ENCODE measurements around the gene SON. TPM values are rescaled to one million over a fixed set of nuclear protein-coding genes. Genes with fewer than 3 reads are reported as not detected.
A peak's percentile ranks its signal among the peaks of the same experiment; 100 is the strongest.
"Not testable (repeated sequence)": the region's sequence is repeated elsewhere in the genome, so short reads cannot be mapped to it uniquely, and the experiment has no call there.

The SON gene, protein sequence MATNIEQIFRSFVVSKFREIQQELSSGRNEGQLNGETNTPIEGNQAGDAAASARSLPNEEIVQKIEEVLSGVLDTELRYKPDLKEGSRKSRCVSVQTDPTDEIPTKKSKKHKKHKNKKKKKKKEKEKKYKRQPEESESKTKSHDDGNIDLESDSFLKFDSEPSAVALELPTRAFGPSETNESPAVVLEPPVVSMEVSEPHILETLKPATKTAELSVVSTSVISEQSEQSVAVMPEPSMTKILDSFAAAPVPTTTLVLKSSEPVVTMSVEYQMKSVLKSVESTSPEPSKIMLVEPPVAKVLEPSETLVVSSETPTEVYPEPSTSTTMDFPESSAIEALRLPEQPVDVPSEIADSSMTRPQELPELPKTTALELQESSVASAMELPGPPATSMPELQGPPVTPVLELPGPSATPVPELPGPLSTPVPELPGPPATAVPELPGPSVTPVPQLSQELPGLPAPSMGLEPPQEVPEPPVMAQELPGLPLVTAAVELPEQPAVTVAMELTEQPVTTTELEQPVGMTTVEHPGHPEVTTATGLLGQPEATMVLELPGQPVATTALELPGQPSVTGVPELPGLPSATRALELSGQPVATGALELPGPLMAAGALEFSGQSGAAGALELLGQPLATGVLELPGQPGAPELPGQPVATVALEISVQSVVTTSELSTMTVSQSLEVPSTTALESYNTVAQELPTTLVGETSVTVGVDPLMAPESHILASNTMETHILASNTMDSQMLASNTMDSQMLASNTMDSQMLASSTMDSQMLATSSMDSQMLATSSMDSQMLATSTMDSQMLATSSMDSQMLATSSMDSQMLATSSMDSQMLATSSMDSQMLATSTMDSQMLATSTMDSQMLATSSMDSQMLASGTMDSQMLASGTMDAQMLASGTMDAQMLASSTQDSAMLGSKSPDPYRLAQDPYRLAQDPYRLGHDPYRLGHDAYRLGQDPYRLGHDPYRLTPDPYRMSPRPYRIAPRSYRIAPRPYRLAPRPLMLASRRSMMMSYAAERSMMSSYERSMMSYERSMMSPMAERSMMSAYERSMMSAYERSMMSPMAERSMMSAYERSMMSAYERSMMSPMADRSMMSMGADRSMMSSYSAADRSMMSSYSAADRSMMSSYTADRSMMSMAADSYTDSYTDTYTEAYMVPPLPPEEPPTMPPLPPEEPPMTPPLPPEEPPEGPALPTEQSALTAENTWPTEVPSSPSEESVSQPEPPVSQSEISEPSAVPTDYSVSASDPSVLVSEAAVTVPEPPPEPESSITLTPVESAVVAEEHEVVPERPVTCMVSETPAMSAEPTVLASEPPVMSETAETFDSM (N-terminal part only)
- 100 to 1,000 TPM; 170 to 275 (median 224) TPM for polyA plus RNA-seq (ENCODE audit: insufficient read length in 10 of 10)
- long read RNA-seq, donor 1, transcript SON-219 (4 exons, 995 nt): major isoform, 6 of 124 reads
- long read RNA-seq, donor 1, partial matches to known transcripts: 112 of 124 reads
- long read RNA-seq, donor 1, other reads (novel, unspliced or antisense): 0 of 124 reads
- long read RNA-seq, donor 2, full-length matches to known transcripts: 8 of 62 reads
- long read RNA-seq, donor 2, partial matches to known transcripts: 54 of 62 reads
- long read RNA-seq, donor 2, other reads (novel, unspliced or antisense): 0 of 62 reads
- long read RNA-seq, donor 3: 0 reads
- long read RNA-seq, donor 4, full-length matches to known transcripts: 11 of 63 reads
- long read RNA-seq, donor 4, partial matches to known transcripts: 52 of 63 reads
- long read RNA-seq, donor 4, other reads (novel, unspliced or antisense): 0 of 63 reads
- long read RNA-seq, donor 5, full-length matches to known transcripts: 14 of 137 reads
- long read RNA-seq, donor 5, partial matches to known transcripts: 123 of 137 reads
- long read RNA-seq, donor 5, other reads (novel, unspliced or antisense): 0 of 137 reads
- long read RNA-seq, donor 6, transcript SON-219 (4 exons, 995 nt): major isoform, 13 of 128 reads
- long read RNA-seq, donor 6, partial matches to known transcripts: 111 of 128 reads
- long read RNA-seq, donor 6, other reads (novel, unspliced or antisense): 0 of 128 reads
- long read RNA-seq, donor 7, full-length matches to known transcripts: 29 of 134 reads
- long read RNA-seq, donor 7, partial matches to known transcripts: 105 of 134 reads
- long read RNA-seq, donor 7, other reads (novel, unspliced or antisense): 0 of 134 reads
- long read RNA-seq, donor 8, full-length matches to known transcripts: 9 of 106 reads
- long read RNA-seq, donor 8, partial matches to known transcripts: 97 of 106 reads
- long read RNA-seq, donor 8, other reads (novel, unspliced or antisense): 0 of 106 reads
- long read RNA-seq, donor 9, partial matches to known transcripts: 20 of 20 reads
- long read RNA-seq, donor 9, other reads (novel, unspliced or antisense): 0 of 20 reads

DNA sequence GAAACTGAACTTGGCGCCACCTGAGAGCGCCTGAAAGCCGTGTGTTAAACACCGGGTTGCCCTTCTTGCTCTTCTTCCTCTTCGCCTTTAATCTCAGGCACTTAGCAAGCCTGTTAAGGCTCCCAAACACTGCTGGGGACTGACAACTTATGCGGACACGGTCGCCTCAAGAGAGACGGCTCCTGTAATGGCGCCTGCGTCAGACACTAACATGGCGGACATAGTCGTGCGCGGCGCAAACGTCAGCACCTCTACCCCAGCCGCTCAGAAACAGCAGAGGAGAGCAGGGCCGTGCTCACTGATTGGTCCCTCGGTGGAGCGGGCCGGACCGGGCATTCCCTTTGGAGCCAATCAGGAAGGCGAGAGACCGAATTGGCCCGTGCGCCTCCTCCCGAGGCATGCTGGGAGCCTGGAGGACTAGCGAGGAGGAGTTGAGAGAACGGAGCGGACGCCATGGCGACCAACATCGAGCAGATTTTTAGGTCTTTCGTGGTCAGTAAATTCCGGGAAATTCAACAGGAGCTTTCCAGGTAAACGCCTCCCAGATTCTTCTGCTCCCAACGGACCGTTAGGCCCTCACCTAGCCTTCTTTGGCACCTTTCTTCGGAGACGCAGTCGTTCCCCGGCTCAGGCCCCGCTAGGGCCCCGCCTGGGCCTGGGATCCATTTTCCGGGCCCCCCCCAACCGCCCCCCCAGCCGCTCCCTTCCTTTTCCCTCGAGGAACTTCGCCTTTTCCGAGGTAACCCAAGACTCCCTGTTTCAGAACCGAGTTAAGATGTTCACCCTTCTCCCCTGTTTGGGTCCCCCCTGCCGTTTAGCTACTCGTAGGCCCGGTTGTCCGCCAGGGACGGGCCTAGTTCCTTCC lies at the start of gene SON:
SON (plus strand) TSS at position 399 of the 865 bp plus-strand sequence; CDS start at position 454, 55 bp downstream.
- DNase-seq: peak; percentile 99

DNA sequence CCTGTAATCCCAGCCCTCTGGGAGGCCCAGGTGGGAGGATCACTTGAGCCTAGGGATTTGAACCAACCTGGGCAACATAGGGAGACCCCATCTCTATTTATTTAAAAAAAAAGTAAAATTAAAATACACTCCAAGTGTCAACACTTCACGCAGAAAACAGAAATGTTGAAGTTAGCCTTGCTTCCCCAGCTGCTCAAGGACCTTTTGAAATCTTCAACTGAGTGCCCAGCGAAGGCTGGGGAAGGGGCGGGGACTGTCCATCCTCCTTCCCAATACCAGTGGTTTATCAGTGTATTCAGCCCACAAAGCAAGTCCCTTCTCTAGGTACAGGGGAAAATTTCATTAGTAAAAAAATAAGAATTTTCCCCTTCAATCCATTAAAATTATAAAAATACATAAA lies 49.1 kb upstream of the SON start:
- no peak for DNase-seq

DNA sequence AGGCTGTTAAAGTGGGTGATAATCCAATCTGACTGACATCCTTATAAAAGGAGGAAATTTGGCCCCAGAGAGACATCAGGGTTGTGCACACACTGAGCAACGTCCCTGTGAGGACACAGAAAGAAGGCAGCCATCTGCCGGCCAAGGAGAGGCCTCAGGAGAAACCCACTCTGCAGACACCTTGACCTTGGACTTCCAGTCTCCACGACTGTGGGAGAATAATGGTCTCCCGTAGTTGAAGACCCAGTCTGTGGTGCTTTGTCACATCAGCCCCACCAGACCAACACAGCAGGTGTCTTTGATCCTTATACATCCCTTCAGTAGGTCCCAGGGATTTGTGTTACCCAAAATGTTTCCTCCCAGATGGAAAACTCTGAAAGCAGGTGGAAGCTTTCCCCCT lies 47.1 kb upstream of the SON start:
- DNase-seq: no peak

DNA sequence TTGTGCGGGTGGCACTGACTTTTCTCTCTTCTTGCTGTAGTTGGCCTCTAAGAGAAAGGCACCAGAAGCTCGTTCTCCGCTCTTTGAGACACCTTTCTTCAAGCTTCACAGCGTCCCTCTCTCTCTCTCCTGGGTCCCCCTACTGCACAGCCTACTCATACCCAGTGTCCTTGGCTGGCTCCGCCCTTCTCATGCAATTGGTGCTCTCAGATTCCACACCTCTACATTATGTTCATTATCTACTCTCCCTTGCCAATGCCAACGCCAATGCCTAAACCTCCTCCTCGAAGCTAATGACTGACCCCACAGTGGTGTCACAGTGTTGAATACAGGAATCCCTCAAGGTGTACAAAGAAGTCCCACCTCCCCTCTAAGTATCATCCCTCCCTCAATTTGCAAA lies 46.5 kb upstream of the SON start:
- DNase-seq: no peak

DNA sequence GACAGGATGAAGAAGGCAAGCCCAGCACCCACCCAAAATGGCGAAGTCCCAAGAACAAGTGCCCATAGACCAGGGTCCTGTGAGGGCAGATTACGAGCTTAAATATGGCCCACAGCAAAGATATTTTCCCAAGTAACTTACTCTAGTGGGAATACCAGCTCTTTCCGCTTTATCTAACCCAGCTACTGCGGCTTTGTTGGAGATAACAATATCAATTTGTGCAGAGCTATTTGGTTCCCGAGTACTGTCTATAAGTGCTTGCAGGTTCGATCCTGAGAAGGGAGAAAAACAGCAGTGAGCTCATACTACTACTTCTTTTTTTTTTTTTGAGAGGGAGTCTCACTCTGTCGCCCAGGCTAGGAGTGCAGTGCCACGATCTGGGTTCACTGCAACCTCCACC lies 37.0 kb upstream of the SON start:
- no peak for DNase-seq

DNA sequence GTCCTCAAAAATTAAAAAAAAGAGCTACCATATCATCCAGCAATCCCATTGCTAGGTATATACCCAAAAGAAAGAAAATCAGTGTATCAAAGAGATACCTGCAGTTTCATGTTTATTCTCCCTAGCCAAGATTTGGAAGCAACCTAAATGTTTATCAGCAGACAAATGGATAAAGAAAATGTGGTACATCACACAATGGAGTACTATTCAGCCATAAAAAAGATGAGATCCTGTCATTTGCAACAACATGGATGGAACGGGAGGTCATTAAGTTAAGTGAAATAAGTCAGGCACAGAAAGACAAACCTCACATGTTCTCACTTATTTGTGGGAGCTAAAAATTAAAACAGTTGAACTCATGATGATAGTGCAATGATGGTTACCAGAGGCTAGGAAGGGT lies 35.8 kb upstream of the SON start:
- DNase-seq: not testable (repeated sequence)

DNA sequence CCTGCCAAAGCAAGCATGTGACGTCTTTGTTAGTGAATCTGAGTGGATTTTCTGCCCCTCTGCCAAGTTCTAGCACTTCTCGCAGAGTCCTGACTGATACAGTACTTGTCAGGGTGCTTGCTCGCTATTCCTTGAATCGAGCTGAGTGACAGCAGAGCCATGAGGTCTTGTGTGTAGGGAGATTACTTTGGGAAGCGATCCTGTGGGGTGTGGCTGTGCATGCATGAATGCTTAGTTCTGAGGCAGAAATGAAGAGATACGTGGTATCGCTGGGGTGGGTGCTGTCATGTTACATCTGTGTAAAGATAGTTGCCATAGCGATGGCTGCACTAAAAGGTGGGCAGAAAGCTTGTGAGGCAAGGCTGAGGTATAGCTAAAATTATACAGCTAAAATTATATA lies 32.0 kb upstream of the SON start:
- no peak for DNase-seq

DNA sequence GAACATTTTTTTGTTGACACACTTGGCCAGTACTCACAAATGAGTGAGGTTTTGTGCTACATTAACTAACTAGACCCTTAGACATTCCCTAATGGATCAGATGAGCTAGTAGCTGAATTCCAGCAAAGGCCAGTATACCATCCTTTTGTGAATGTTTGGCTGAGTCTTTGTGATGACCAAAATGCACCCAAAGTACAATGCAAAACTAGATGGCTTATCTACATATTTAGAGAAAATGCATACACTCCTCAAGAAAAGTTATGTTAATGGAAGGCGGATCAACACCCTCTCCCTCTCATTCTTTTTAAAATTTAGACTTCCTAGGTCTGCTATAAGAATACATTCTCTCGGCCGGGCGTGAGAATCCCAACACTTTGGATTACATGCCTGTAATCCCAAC lies 31.2 kb upstream of the SON start:
- DNase-seq: no peak

DNA sequence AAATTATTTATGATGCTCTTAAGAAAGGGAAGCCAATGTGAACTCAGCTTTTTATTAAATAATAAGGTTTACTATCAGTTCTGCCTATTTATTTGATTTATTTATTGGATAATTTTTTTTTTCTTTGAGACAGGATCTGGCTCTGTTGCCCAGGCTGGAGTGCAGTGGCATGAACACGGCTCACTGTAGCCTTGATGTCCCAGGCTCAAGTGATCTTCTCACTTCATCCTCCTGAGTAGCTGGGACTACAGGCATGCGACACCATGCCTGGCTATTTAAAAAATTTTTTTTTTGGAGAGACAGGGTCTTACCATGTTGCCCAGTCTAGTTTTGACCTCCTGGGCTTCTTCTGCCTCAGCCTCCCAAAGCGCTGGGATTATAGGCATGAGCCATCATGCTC lies 30.4 kb upstream of the SON start:
- no peak for DNase-seq

DNA sequence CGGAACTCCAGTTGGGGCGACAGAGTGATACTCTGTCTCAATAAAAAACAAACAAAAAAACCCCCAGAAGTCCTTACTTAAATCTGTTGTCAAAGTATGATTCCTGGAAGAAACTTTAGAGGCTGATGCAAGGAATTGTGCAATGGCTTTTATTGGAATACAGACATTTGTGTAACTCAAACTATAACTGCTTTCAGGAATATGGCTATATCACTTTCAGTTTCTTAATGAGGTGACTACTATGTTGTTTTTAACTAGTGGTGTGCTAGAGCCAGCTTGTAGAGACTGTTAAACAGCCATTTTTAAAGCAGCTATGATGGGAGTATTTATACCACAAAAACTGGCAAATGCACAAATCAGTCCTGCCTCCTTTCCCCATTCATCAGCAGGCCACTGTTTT lies 28.6 kb upstream of the SON start:
- no peak for DNase-seq

DNA sequence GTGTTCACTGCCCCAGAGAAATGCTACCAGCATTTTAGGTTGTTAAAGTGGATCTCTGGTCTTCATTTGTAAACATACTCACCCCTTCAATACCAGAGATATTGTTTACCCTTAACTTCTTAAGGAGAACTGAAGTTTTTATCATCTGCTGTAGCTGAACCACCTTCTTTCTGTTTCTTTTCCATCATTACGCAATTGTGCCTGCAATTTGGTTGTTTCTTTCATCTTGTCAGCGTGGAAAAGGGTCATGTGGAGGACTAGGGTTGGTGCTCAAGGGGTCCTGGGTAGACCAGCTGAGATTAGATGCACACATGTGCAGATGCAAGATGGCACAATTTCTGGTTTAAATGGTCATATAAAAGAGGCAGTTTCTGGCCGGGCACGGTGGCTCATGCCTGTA lies 23.9 kb upstream of the SON start:
- DNase-seq: no peak

DNA sequence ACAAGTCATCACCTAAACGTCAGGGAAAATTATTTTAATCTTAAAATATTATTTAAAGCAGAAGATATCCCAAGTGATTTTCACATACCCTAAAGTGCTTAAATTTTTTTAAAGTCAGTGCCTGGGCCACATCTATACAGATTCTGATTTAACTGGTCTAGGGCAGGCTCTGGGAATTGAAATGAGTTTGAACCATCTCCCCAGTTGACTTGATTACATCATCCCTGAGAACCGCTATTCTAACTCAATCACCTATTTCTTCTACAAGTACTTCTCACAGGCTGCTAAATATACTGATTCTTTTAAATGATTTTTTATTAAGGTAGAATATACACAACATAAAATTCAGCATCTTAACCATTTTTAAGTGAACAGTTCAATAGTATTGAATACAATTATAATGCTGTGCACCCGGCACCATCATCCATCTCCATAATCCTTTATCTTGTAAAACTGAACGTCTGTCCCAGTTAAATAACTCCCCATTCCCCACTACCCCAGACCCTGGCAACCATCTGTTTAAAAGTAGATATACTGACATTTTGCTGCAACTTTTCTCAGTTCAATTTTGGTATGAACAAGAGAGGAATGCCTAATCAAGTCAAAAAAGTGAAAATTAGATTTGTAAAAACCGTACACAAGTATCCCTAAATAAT lies 20.4 kb upstream of the SON start:
- DNase-seq: no peak

DNA sequence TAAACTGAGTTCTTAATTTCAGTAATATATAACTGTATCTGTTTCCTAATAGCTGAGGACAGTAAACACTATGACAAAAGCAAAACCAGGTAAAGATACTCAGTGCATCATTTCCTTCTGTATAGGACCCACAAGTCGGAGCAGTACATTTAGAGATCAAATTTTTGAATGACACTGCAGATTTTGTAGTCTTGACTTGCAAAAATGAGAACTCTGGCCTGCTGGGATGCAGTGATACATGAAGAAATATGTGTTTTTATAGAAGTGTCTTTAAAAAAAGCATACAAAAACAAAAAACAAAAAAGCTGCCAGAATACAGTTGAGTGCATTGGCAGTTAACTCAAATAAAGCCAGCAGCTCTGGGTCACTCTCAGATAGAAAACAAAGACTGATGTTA lies 19.9 kb upstream of the SON start:
- no peak for DNase-seq

DNA sequence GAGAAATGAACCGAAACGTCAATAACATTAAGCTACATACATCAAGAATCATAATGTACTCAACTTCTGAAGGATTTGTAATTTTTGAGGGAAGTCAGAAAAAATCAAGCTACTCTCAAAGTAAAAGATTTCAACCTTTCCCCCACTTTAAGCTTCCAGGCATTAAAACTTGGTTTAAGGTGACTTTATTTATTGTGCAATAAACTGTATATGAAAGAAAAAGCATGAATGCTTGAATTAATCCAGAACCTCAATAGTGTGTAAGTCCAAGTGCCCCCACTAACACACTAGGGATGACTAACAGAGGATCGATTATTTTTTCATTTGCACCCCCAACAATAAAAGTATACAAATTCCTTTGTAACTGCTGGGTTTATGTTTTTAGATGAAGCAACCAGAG lies 11.8 kb upstream of the SON start:
- no peak for DNase-seq

DNA sequence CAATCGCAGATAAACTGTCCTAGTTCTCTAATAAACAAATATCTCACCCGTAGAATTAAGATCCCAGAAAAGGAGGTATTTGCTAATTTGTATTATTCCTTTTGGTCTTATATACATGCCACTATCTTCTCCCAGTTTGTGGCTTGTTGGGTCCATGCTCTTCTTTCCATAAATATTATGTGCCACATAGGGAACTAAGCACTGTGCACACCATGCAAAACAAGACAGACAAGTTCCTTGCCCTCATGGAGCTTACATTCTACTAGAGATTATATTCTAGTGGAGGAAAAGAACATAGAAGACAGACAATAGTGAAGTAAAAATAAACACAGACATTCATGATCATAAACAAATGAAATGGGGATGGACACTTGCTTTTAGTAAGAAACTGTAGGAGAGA lies 5.6 kb upstream of the SON start:
- no peak for DNase-seq

DNA sequence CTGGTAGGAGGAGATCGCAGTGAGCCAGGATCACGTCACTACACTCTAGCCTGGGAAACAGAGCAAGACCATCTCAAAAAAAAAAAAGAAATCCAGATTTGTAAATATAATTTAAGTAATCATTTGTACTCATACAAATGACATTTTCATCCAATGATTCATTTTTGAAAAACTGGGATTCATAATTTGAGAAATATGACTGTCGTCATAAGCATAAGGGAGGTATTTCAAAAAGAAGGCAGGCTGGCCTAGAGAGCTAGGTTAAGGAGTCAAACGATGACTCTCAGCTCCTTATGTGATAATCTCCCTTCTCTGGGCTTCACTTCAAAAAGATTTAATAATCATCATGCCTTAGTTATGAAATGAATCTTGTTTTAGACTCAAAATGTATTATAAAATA lies 3.2 kb upstream of the SON start:
- no peak for DNase-seq

DNA sequence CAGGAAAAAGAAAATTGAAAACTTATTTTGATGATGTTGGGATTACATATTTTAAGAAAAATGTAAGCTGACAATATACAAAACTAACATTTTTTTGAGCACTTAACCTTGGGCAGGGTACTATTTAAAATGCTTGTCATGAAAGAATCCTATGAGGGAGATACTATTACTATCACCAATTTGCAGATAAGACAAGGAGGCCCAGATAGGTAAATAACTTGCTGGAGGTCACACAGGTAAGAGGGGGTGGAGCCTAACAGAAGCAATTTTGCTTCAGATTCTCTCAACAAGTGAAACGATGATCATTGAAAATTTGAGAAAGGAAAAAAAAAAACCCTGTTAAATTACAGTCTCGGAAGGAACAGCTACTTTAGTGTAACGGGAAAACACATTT lies 2.1 kb upstream of the SON start:
- DNase-seq: no peak

DNA sequence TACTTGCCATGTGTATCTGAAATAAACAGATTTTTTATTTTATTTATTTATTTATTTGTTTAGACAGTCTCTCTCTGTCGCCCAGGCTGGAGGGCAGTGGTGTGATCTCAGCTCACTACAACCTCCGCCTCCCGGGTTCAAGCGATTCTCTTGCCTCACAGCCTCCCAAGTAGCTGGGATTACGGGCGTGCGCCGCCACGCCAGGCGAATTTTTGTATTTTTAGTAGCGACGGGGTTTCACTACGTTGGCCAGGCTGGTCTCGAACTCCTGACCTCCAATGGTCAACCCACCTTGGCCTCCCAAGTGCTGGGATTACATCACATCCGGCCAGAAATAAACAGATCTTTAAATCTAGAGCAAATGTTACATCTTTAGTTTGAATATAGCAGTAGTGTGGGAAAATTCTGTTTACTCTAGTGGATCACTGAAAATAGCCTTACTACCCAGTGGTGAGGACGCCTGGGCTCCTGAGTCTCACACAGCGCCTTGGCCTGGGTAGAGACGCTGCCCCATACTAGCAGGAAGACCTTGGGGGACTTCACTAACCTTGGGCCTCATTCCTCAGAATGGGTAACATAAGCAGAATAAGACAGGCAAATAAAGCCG lies 1.6 kb upstream of the SON start:
- peak in 1 of 3 donors; percentile 20 for DNase-seq
